HFF-Myc (cell line): ENCODE data around the gene CRIP3.

Source experiments
- DNase-seq: peaks from one replicate; pipeline ENCODE4 v3.0.0-alpha.2; 2011; ENCODE audit warnings: low read depth; ENCODE audit errors: extremely low read depth
- H3K4me3 ChIP-seq: replicated peaks from 2 replicates; pipeline ENCODE4 v1.5.1; 2011; ENCODE audit warnings: low read depth, mild to moderate bottlenecking, control low read depth, low read length
- TF ChIP-seq, protein P1 (sequence below): IDR thresholded peaks from 2 replicates; pipeline ENCODE4 v1.5.1; 2012; ENCODE audit warnings: mild to moderate bottlenecking, low read depth, low read length, control low read depth; ENCODE audit errors: missing control alignments

CRIP3 gene

DNA sequence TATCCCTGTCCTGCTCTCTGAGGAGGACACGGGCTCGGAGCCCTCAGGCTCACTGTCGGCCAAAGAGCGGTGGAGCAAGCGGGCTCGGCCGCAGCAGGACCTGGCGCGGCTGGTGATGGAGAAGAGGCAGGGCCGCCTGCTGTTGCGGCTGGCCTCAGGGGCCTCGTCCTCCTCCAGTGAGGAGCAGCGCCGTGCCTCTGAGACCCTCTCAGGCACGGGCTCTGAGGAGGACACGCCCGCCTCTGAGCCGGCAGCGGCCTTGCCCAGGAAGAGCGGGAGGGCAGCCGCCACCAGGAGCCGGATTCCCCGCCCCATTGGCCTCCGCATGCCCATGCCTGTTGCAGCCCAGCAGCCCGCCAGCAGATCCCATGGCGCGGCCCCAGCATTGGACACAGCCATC lies 24.7 kb downstream of the CRIP3 start:
- TF ChIP-seq, protein P1, sequence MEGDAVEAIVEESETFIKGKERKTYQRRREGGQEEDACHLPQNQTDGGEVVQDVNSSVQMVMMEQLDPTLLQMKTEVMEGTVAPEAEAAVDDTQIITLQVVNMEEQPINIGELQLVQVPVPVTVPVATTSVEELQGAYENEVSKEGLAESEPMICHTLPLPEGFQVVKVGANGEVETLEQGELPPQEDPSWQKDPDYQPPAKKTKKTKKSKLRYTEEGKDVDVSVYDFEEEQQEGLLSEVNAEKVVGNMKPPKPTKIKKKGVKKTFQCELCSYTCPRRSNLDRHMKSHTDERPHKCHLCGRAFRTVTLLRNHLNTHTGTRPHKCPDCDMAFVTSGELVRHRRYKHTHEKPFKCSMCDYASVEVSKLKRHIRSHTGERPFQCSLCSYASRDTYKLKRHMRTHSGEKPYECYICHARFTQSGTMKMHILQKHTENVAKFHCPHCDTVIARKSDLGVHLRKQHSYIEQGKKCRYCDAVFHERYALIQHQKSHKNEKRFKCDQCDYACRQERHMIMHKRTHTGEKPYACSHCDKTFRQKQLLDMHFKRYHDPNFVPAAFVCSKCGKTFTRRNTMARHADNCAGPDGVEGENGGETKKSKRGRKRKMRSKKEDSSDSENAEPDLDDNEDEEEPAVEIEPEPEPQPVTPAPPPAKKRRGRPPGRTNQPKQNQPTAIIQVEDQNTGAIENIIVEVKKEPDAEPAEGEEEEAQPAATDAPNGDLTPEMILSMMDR = no peak
- no peak for DNase-seq
- no peak overlapping the region for H3K4me3 ChIP-seq

DNA sequence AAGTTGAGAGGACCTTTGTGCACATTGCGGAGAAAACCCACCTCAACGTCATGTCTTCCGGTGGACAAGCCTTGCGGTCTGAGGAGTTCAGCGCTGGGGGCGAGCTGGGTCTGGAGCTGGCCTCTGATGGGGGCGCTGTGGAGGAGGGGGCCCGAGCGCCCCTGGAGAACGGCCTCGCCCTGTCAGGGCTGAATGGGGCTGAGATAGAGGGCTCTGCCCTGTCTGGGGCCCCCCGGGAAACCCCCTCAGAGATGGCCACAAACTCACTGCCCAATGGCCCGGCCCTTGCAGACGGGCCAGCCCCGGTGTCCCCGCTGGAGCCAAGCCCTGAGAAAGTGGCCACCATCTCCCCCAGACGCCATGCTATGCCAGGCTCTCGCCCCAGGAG lies 25.1 kb downstream of the CRIP3 start:
- no peak for DNase-seq
- TF ChIP-seq, protein P1 = no peak
- H3K4me3 ChIP-seq = no peak overlapping the region

DNA sequence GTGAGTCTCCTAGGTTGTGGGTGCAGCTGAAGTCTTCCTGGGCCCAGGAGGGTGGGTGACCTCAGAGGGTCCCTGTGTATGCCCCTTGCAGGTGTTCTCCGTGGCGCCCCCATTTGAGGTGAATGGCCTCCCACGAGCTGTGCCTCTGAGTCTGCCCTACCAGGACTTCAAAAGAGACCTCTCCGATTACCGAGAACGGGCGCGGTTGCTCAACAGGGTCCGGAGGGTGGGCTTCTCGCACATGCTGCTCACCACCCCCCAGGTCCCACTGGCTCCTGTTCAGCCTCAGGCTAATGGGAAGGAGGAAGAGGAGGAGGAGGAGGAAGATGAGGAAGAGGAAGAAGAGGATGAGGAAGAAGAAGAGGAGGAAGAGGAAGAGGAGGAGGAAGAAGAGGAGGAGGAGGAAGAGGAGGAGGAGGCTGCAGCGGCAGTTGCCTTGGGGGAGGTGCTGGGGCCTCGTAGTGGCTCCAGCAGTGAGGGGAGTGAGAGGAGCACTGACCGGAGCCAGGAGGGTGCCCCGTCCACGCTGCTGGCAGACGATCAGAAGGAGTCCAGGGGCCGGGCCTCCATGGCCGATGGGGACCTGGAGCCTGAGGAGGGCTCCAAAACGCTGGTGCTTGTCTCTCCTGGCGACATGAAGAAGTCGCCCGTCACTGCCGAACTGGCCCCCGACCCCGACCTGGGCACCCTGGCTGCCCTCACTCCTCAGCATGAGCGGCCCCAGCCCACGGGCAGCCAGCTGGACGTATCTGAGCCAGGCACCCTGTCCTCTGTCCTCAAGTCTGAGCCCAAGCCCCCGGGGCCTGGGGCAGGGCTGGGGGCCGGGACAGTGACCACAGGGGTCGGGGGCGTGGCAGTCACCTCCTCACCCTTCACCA lies 25.8 kb downstream of the CRIP3 start:
- DNase-seq = no peak
- no peak overlapping the region for H3K4me3 ChIP-seq
- TF ChIP-seq, protein P1 = no peak

DNA sequence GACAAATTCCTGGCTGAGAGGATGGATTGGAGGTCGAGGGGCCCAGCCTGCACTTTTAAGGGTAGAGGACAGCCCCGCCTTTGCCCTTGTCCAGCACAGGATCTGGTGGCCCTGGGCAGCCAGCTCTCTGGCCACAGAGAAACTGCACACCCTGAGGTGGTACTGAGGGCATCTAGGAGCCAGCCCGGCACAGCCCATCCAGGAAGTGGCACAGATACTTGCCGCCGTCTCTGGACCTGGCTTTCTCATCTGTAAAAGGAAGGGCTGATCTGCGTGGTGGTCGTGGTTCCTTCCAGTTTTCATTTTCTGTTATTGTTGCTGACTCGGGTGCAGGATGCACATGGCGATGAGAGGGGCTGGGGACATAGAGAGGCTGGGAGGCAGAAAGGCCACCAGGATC lies 26.6 kb downstream of the CRIP3 start:
- TF ChIP-seq, protein P1 = no peak
- no peak for DNase-seq
- H3K4me3 ChIP-seq = no peak overlapping the region

DNA sequence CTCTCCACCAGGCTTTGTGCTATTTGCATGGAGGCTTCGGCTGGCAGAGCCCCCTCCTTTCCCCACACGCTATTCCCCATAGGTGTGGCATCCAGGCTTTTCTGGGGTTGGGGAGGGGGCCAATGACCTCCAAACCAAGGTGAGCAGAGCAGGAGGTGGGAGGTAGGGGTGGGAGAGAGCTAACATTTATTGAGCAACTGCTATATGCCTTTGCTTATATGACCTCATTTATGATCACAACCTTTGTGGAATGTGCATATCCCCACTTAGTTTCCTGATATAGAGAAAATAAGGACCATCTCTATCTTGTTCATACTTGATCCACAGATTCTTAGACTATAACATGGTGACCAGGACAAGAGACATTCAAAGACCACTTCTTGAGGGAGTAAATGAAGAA lies 28.4 kb downstream of the CRIP3 start:
- no peak overlapping the region for H3K4me3 ChIP-seq
- DNase-seq = no peak
- TF ChIP-seq, protein P1 = no peak

DNA sequence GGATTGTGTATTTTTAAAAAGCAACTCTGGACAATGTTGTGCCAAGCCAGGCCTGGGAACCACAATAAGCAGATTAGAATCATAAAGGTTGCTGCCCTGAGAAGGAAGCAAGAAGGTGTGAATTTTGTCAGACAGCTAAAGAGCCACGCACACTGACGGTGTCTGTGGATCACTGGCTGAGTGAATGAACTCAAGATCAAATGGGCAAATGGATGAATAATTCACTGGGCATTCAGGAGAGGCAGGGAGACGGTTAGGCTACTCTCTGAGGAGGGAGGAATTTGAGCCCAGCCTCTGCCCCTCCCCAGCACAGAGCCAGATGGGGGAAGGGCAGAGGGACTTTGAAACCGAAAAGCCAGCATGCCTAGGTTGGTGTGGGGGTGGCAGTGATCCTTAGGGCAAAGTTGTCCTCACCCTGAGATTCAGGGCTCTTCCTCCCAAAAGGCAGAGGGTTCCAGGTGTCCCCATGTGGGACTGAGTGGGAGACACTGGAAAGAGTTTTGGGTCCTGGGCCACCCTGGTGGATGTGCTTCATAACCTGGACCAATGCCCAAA lies 30.0 kb downstream of the CRIP3 start:
- H3K4me3 ChIP-seq = no peak overlapping the region
- TF ChIP-seq, protein P1 = no peak

More for the DNA sequence above, 30.0 kb downstream of the CRIP3 start:
- DNase-seq = no peak
